Spleen (tissue), 7 donors: Measurements from ENCODE around the gene RAMP1.

Source experiments
- POLR2A ChIP-seq, 3 donors: fragments of 450-650 bp; IDR thresholded peaks; one replicate each; pipeline ENCODE4 v1.5.1; 2017; ENCODE audit warnings: antibody characterized with exemption in 3 of 3, mild to moderate bottlenecking in 1 of 3
- TF ChIP-seq, protein P1 (sequence below), 11 experiments: fragments of 200-600 bp in 7 of 11; fragments of 450-650 bp in 4 of 11; sonication (generic) in 4 of 11; IDR thresholded peaks in 8 of 11; conservative IDR thresholded peaks in 3 of 11; 1 replicate in 7 of 11; 2 replicates in 4 of 11; pipeline versions ENCODE4 v1.4.0 to v1.8.0; 2016 to 2021; ENCODE audit warnings: antibody characterized with exemption in 11 of 11, inconsistent platforms in 4 of 11, mild to moderate bottlenecking in 1 of 11
- donor health status: DM: no; HTN: no; CAD: no; lungs with moderate emphysema.
- donor health status: DM: no; HTN: no; CAD: no.
- donor health status: DM: no; HTN: no; CAD: no.

DNA sequence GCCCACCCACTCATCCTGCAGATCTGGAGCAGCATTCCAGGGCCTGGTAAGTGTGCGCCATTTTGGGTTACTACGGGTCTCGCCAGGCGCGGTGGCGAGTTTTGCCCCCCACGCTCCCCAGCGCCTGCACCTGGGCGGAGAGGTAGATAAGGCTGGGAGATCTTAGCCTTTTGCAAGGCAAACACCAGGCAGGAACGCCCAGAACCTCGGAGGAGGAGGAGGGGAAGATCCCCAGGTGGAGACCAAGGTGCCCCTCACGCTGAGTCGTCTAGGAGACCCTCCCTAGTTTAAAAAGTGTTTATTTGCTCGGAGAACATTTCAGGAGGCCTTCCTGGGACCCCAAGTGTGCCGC, 365 bp upstream of the RAMP1 start:
- no peak for TF ChIP-seq POLR2A (IDR thresholded peaks at IDR 0.05)
- TF ChIP-seq, protein P1, sequence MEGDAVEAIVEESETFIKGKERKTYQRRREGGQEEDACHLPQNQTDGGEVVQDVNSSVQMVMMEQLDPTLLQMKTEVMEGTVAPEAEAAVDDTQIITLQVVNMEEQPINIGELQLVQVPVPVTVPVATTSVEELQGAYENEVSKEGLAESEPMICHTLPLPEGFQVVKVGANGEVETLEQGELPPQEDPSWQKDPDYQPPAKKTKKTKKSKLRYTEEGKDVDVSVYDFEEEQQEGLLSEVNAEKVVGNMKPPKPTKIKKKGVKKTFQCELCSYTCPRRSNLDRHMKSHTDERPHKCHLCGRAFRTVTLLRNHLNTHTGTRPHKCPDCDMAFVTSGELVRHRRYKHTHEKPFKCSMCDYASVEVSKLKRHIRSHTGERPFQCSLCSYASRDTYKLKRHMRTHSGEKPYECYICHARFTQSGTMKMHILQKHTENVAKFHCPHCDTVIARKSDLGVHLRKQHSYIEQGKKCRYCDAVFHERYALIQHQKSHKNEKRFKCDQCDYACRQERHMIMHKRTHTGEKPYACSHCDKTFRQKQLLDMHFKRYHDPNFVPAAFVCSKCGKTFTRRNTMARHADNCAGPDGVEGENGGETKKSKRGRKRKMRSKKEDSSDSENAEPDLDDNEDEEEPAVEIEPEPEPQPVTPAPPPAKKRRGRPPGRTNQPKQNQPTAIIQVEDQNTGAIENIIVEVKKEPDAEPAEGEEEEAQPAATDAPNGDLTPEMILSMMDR (IDR thresholded peaks at IDR 0.05 in 8 of 11, conservative IDR thresholded peaks at IDR 0.05 in 3 of 11): no peak
